H7 (cell line): ENCODE measurements around the gene SYTL5. TPM values are rescaled to one million over a fixed set of nuclear protein-coding genes. Genes with fewer than 3 reads are reported as not detected.

Source experiments
- DNase-seq: peaks from one replicate; pipeline ENCODE4 v3.0.0; 2012
- H3K27me3 ChIP-seq: 2 replicates; pipeline ENCODE4 v1.6.0; 2011; ENCODE audit warnings: mild to moderate bottlenecking, low read length; ENCODE audit not compliant: control insufficient read depth, insufficient read depth
- H3K36me3 ChIP-seq: replicated peaks from 2 replicates; pipeline ENCODE4 v1.5.1; 2011; ENCODE audit warnings: low read length; ENCODE audit not compliant: control insufficient read depth, insufficient read depth
- H3K4me3 ChIP-seq: 2 replicates; pipeline ENCODE4 v1.5.1; 2011; ENCODE audit warnings: low read depth, mild to moderate bottlenecking, control low read depth, low read length, moderate library complexity; ENCODE audit not compliant: insufficient read depth
- total RNA-seq: library from RNA; depleted of rRNA; stranded (reverse); fragments of >200 nt; shearing (Covaris generic); gene quantifications from 2 replicates; pipeline ENCODE4 v1.2.3, GENCODE V29; 2014

The SYTL5 gene
- total RNA-seq, 1 experiment from 2014 or later, result 0.35 TPM

DNA sequence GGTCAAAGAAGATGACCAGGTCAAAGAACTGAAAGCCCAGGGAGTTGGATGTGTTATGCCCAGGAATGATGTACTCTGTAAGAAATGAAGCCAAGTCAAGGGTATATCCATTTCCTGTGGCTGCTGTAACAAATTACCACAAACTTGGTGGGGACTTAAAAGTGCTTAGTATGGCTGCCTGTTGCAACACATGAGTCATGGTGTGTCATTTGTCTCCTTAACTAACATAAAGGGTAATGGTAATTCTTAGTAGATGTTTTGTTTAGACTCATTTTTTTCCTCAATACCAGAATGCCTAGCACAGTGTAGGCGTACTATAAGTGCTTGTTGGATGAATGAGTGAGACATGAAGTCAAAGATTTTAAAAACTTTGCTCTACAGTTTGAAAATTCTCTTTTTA, 45.7 kb downstream of the SYTL5 start:
- no peak for DNase-seq
- H3K4me3 ChIP-seq, result no peak overlapping the region
- H3K36me3 ChIP-seq, result no peaks in the 10 kb centered on the region
- H3K27me3 ChIP-seq, result no peaks in the 10 kb centered on the region

DNA sequence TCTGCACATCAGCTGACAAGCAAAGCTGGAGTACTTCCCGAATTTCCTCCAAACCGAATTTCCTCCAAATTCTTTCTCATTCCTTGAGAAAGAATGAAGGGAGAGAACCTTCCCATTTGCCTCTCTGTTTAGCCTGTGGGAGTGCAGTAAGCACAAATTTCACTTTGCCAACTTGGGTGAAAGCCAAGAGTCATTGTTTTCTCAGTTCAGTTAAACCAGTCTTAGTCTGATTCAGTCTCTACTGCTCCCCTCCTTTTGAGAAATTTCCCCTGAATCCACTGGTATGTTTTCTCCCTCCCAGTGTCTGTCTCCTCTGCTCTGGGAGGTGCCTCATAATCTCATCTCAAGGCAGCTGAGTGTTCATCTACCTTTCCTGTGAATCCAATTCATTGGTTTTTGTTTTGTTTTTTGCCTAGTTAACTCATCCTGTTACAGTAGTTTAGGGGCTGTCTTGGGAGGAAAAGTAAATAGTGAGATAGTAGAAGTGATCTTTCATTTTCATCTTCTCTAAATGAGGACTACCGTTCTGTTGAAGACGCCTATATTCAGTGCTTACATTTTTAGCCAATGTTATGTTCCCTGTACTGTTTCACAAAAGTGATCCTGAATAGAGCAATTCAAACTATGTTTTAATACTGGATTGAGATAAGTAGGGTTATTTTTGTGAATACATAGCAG, 49.0 kb downstream of the SYTL5 start:
- no peak for DNase-seq
- no peak overlapping the region for H3K4me3 ChIP-seq
- no peaks in the 10 kb centered on the region for H3K27me3 ChIP-seq
- H3K36me3 ChIP-seq, result no peaks in the 10 kb centered on the region

GRCh38 chrX:38060331-38060878, 54.1 kb downstream of the SYTL5 start:
- no peak for DNase-seq
- Histone ChIP-seq H3K27me3 (no peaks in the 10 kb centered on the region), H3K4me3 (no peak overlapping the region), H3K36me3 (no peaks in the 10 kb centered on the region)

DNA sequence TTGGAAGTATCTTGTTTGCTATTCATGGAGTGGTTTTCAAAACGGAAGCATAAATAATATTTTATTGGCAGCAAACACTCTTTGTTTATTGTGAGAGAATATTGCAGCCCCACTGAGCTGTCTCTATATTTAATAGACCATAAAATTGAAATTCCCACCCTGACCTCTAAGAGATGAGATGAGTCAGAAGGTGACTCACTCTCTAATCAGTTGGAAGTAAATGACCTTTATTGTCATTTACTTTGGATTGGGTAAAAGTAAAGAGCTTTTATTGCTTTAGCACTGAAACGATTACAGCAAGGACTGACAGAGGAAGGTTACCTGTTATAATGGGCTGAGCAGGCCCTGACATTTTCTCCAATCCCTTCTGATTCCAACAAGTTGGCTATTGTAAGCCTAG, 55.0 kb downstream of the SYTL5 start:
- Histone ChIP-seq H3K4me3 (no peak overlapping the region), H3K27me3 (no peaks in the 10 kb centered on the region), H3K36me3 (no peaks in the 10 kb centered on the region)
- DNase-seq, result no peak

- Histone ChIP-seq H3K4me3 (no peak overlapping the region), H3K27me3 (no peaks in the 10 kb centered on the region), H3K36me3 (no peaks in the 10 kb centered on the region)
- DNase-seq, result no peak
These were observed 60.6 kb downstream of the SYTL5 start for GRCh38 chrX:38066934-38067333.

DNA sequence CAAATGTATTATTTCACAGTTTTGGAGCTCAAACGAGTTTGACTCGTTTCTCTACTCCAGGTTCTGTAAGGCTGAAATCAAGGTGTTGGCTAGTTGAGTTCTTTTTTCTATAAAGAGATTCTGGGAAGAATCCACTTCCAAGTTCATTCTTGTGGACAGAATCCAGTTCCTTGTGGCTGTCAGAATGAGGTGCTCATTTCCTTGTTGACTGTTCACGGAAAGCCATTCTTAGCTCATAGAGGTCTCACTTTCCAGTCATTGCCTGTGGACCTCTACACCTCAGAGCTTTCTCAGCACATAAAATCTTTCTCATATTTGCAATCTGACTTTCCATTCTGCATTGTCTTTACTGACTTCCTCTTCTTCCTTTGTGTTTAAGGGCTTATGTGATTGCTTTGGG, 62.9 kb downstream of the SYTL5 start:
- Histone ChIP-seq H3K36me3 (no peaks in the 10 kb centered on the region), H3K27me3 (no peaks in the 10 kb centered on the region), H3K4me3 (no peak overlapping the region)
- no peak for DNase-seq

GRCh38 chrX:38069991-38070390, 63.6 kb downstream of the SYTL5 start:
- no peak for DNase-seq
- Histone ChIP-seq H3K36me3 (no peaks in the 10 kb centered on the region), H3K27me3 (no peaks in the 10 kb centered on the region), H3K4me3 (no peak overlapping the region)

DNA sequence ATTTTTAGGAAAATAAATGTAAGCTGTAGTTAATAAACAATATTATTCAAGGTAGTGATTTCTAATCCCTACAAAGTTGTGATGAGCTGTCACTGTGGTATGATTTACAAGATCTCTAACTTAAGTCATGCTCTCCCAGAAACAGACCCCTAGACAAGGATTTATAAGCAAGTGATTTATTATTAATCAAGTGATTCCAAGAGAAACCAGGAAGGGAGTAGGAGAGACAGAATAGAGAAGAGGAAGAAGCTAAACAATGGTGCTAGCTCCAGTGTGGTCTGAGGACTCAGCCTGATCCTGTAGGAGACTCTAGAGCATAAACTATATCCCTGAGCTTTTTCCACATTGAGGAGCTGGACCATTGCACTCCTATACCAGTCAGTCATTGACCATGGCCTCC, 73.1 kb downstream of the SYTL5 start:
- no peak overlapping the region for H3K4me3 ChIP-seq
- no peak for DNase-seq
- no peaks in the 10 kb centered on the region for H3K27me3 ChIP-seq
- H3K36me3 ChIP-seq, result no peaks in the 10 kb centered on the region

- H3K36me3 ChIP-seq, result no peaks in the 10 kb centered on the region
- H3K27me3 ChIP-seq, result no peaks in the 10 kb centered on the region
- H3K4me3 ChIP-seq, result no peak overlapping the region
- no peak for DNase-seq
These were observed 74.5 kb downstream of the SYTL5 start for GRCh38 chrX:38080808-38081207.

DNA sequence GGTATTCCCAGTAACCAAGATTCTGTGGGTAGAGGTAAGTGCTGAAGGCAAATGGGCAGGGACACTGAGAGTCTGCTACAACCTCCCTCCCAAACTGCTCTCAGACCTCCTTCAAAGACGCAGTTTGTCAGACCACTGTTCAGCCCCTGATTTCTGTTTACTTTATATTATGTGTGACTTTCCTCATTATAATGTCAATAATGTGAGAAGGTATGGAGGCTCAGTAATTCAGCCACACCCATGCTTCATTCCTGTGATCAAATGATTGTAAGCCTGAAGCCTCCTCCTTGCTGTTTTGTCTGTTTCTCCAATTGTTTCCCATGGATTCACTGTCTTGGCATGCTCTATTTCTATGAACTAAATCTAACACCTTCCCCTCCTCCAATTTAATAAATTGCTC, 75.6 kb downstream of the SYTL5 start:
- no peaks in the 10 kb centered on the region for H3K36me3 ChIP-seq

DNA sequence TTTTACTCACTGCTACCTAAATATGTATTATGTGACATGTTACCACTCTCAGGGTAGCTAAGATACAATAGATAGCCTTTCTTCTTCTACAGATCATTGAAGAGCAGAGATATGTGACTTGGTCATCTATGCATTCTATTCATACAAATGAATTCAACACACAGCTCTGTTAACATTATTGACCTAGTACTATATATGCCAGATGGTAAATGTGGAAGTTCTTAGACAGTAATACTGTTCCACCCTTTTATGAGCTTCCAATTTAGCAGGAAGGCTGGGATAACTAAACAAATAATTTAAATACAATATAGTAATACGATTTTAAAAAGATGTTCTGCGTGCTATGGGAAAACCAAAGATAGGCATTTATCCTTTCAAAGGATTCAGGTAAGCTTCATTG, 76.0 kb downstream of the SYTL5 start:
- DNase-seq, result no peak
- no peak overlapping the region for H3K4me3 ChIP-seq
- no peaks in the 10 kb centered on the region for H3K27me3 ChIP-seq
- H3K36me3 ChIP-seq, result no peaks in the 10 kb centered on the region

More for the DNA sequence above, 75.6 kb downstream of the SYTL5 start:
- Histone ChIP-seq H3K27me3 (no peaks in the 10 kb centered on the region), H3K4me3 (no peak overlapping the region)
- no peak for DNase-seq

- H3K36me3 ChIP-seq, result no peaks in the 10 kb centered on the region
- no peak for DNase-seq
These were observed 79.5 kb downstream of the SYTL5 start for GRCh38 chrX:38085813-38086212.

GRCh38 chrX:38086451-38087215, 80.3 kb downstream of the SYTL5 start:
- DNase-seq, result no peak
- Histone ChIP-seq H3K4me3 (no peak overlapping the region), H3K27me3 (no peaks in the 10 kb centered on the region), H3K36me3 (no peaks in the 10 kb centered on the region)

More at GRCh38 chrX:38085813-38086212, 79.5 kb downstream of the SYTL5 start:
- no peaks in the 10 kb centered on the region for H3K27me3 ChIP-seq
- no peak overlapping the region for H3K4me3 ChIP-seq

- Histone ChIP-seq H3K27me3 (no peaks in the 10 kb centered on the region), H3K4me3 (no peak overlapping the region), H3K36me3 (no peaks in the 10 kb centered on the region)
- no peak for DNase-seq
These were observed 81.2 kb downstream of the SYTL5 start for GRCh38 chrX:38087594-38087993.
